ENCODE data around the gene TMC8. TPM values are rescaled to one million over a fixed set of nuclear protein-coding genes. Genes with fewer than 3 reads are reported as not detected.

The TMC8 gene
- total and polyA plus RNA-seq, 7 donors, result 0.30 to 2.8 (median 0.89) TPM

DNA sequence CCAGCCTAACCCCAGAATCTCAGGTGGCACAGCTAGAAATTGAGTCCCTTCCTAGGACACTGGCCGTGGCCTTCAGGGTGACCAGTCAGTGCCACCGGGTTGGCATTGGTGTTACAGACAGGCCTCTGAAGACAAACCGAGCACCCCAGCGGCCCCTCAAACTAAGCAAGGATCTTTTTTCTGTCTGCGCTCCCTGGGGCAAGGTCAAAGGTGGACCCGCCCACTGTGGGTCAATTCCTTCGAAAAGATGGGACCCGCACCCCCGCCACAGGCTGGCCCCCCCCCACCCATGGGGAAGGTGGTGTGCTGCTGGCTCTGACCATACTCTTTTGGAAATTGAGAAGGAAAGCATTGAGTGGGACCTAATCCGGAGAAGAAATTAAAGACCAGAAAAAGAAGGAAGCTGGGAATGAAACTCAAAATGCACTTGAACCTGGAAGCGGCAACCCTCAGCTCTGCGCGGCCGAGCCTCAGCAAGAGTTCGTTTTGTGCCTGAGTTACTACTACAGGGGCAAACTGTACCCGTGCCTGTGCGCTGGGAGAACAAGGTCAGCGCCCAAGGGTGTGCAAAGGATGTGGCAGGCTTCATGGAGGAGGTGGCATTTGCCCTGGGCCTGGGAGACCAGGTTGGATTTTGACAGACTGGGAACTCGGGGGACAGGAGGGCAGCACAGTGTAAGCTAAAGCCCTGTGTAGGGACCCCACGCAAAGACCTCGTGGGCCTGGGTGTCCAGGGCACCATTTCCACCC, 22.4 kb upstream of the TMC8 start:
- no peak for ATAC-seq
- Histone ChIP-seq H3K9me3 (no peaks in the 10 kb centered on the region), H3K36me3 (ENCODE audit: insufficient read depth in 1 of 2, low read depth in 1 of 2) (peaks cover 11 to 39% of the 10 kb centered on the region in 2 donors), H3K4me1 (peaks cover 30% of the 10 kb centered on the region), H3K27me3 (ENCODE audit: insufficient read depth in 3 of 3, low read length in 2 of 3) (no peaks in the 10 kb centered on the region), H3K4me3 (no peak overlapping the region), H3K27ac (no peak overlapping the region)
- TF ChIP-seq CTCF (IDR thresholded peaks at IDR 0.05), result no peak
- 90 to 94% (median 90%) methylated on average over 21 of the region's 21 CpGs for WGBS, 3 donors
- peak in 1 of 2 donors; percentile 46 for DNase-seq
- intact Hi-C loops (cut with DNase I), result no loop called here

DNA sequence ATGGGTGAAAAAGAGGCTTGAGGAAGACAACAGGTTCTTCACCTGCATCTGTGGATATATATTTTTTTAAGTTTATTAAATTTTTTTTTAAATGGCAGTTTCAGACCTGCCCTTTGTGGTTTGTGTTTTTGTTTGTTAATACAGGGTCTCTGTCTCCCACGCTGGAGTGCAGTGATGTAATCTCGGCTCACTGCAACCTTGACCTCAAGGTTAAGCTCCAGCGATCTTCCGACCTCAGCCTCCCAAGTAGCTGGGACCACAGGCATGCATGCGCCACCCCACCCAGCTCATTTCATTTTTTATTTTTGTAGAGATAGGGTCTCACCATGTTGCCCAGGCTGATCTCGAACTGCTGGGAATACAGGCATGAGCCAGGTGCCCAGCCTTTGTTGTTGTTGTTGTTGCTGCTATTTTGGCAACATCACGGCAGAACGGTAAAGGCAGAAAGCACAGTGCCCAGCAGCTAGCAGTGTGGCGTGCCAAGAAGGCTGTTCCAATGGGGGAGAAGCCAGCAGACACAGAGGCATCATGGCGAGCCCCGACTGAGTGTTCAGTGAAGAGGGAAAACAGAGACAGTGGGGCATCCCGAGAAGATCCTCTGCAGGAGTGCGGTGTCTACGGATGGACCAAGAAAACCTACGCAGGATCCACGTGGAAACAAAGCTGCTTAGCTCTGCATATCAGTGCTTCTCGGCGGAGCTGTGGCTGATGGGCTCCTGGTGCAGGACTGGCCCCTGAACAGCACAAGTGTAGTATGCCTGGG, 21.7 kb upstream of the TMC8 start:
- H3K36me3 ChIP-seq (ENCODE audit: insufficient read depth in 1 of 2, low read depth in 1 of 2), result peaks cover 4 to 31% of the 10 kb centered on the region in 2 donors
- no peak for ATAC-seq

DNA sequence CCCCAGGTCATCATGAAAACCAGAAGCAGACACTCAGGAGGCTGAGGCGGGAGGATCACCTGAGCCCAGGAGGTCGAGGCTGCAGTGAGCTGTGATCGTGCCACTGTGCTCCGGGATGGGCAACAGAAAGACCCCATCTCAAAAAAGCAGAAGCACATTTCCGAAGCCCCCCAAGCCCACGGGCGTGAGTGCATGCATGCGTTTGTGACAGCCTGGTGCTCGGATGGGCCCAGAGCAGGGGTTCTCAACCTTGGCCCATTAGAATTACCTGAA, 21.1 kb upstream of the TMC8 start:
- H3K4me1 ChIP-seq, result peaks cover 30% of the 10 kb centered on the region
- peak overlapping the region; percentile 77 for H3K27ac ChIP-seq
- peak in 1 of 2 donors; percentile 47 for DNase-seq
- no peaks in the 10 kb centered on the region for H3K9me3 ChIP-seq
- ATAC-seq, result no peak
- peaks cover 4 to 26% of the 10 kb centered on the region in 2 donors for H3K36me3 ChIP-seq (ENCODE audit: insufficient read depth in 1 of 2, low read depth in 1 of 2)
- no peak overlapping the region for H3K4me3 ChIP-seq
- intact Hi-C loops (cut with DNase I), result no loop called here
- 84 to 92% (median 92%) methylated on average over 9 of the region's 9 CpGs for WGBS, 3 donors
- no peak for TF ChIP-seq CTCF (IDR thresholded peaks at IDR 0.05)
- no peaks in the 10 kb centered on the region for H3K27me3 ChIP-seq (ENCODE audit: insufficient read depth in 3 of 3, low read length in 2 of 3)

More for the DNA sequence above, 21.7 kb upstream of the TMC8 start:
- WGBS, 3 donors, result 49 to 62% (median 50%) methylated on average over 18 of the region's 18 CpGs
- no peaks in the 10 kb centered on the region for H3K9me3 ChIP-seq
- H3K27ac ChIP-seq, result peak overlapping the region; percentile 12
- H3K4me1 ChIP-seq, result peaks cover 30% of the 10 kb centered on the region
- intact Hi-C loops (cut with DNase I), result no loop called here
- H3K4me3 ChIP-seq, result no peak overlapping the region
- peak in 1 of 2 donors; percentile 50 for DNase-seq
- no peak for TF ChIP-seq CTCF (IDR thresholded peaks at IDR 0.05)
- H3K27me3 ChIP-seq (ENCODE audit: insufficient read depth in 3 of 3, low read length in 2 of 3), result no peaks in the 10 kb centered on the region

DNA sequence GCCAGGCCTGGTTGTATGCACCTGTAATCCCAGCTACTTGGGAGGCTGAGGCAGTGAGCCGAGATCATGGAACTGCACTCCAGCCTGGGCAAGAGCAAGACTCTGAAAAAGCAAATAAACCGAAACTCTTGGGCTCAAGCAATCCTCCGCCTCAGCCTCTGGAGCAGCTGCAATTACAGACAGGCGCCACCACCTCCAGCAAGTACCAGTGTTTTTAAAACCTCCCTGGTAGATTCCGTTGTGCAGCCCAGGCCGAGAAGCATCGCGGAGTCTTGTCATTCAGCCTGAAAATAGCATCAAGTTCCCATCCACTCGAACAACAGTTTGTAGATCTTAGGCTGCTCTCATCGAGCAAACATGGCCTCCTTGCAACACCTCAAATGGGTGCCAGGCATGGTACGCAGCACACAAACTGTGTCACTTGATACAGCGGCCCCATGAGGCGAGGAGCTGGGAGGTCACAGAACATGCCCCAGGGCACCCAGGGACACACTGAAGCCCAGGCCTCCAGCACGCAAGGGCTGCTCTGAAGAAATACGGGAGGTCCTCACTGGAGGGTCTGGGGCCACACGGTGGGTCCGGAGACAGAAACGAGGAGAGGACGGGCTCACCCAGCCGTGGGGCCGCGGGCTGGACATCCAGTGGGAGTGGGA, 20.1 kb upstream of the TMC8 start:
- peaks cover 0 to 15% of the 10 kb centered on the region in 2 donors for H3K36me3 ChIP-seq (ENCODE audit: insufficient read depth in 1 of 2, low read depth in 1 of 2)

More for the DNA sequence above, 20.1 kb upstream of the TMC8 start:
- peak overlapping the region; percentile 77 for H3K27ac ChIP-seq
- intact Hi-C loops (cut with DNase I), result loop anchor here (5.0 to 10.0 kb wide), 3 partner anchors 93 to 314 kb away; no protein-coding TSS in a partner anchor
- H3K4me3 ChIP-seq, result no peak overlapping the region
- WGBS, 3 donors, result 54 to 70% (median 69%) methylated on average over 22 of the region's 22 CpGs
- DNase-seq (peak; percentile 65 to 91), ATAC-seq (peak; percentile 84 to 93 (median 89))
- peaks cover 30% of the 10 kb centered on the region for H3K4me1 ChIP-seq
- H3K9me3 ChIP-seq, result no peaks in the 10 kb centered on the region
- TF ChIP-seq CTCF (IDR thresholded peaks at IDR 0.05), result no peak
- H3K27me3 ChIP-seq (ENCODE audit: insufficient read depth in 3 of 3, low read length in 2 of 3), result peaks cover 0 to 2% (median 0%) of the 10 kb centered on the region in 3 donors

Measured in psoas muscle (tissue), 8 donors.